PC-3 (cell line): ENCODE data around the gene CDKL5. TPM values are rescaled to one million over a fixed set of nuclear protein-coding genes. Genes with fewer than 3 reads are reported as not detected.

ENCODE experiments used
- ATAC-seq: fragments of 200-7000 bp; cut with Tn5 transposase; 2 replicates; pipeline ENCODE4 v1.9.1; 2020; ENCODE audit warnings: mild to moderate bottlenecking, moderate library complexity
- BruUV-seq: library from RNA; stranded (reverse); fragments of 400-500 nt; replicated peaks from 2 replicates; lab custom pipeline; 2021; lab: Mats Ljungman, UMichigan
- CTCF ChIA-PET: fragments of 300-600 bp; sonication (Branson Sonifier 250); formaldehyde crosslinking; loops from one replicate; lab custom pipeline; 2022; ENCODE audit warnings: antibody characterized with exemption; lab: Charles Lee
- POLR2A ChIA-PET: fragments of 300-600 bp; sonication (Branson Sonifier 250); formaldehyde crosslinking; loops from one replicate; lab custom pipeline; 2022; ENCODE audit warnings: antibody characterized with exemption; ENCODE audit not compliant: unreplicated experiment; lab: Charles Lee
- DNase-seq: peaks from one replicate; pipeline ENCODE4 v3.0.0-alpha.2; 2015
- H2AFZ ChIP-seq: fragments of 300-600 bp; sonication (generic); 2 replicates; pipeline ENCODE4 v1.6.0; 2016; ENCODE audit warnings: antibody characterized with exemption, low read length
- H3F3A ChIP-seq: fragments of 300-600 bp; sonication (generic); one replicate; pipeline ENCODE4 v1.6.0; 2017; ENCODE audit warnings: antibody characterized with exemption, low read length, control low read depth, mild to moderate bottlenecking; ENCODE audit not compliant: unreplicated experiment
- H3K27ac ChIP-seq: fragments of 300-600 bp; sonication (generic); 2 replicates; pipeline ENCODE4 v1.5.1; 2016; ENCODE audit warnings: mild to moderate bottlenecking, low read length
- H3K27me3 ChIP-seq: fragments of 300-600 bp; sonication (generic); 2 replicates; pipeline ENCODE4 v1.6.1; 2016; ENCODE audit warnings: low read length, mixed read lengths
- H3K36me3 ChIP-seq: fragments of 300-600 bp; sonication (generic); 2 replicates; pipeline ENCODE4 v1.6.1; 2016; ENCODE audit warnings: low read depth, mixed run types, low read length, mixed read lengths
- H3K4me1 ChIP-seq: fragments of 300-600 bp; sonication (generic); 2 replicates; pipeline ENCODE4 v1.5.1; 2016; ENCODE audit warnings: low read length; ENCODE audit not compliant: insufficient read depth
- H3K4me2 ChIP-seq: fragments of 300-600 bp; sonication (generic); 2 replicates; pipeline ENCODE4 v1.6.0; 2016; ENCODE audit warnings: low read length
- H3K4me3 ChIP-seq: fragments of 300-600 bp; sonication (generic); 2 replicates; pipeline ENCODE4 v1.5.1; 2016; ENCODE audit warnings: mild to moderate bottlenecking, low read length, mixed read lengths
- H3K79me2 ChIP-seq: fragments of 300-600 bp; sonication (generic); 2 replicates; pipeline ENCODE4 v1.6.1; 2017; ENCODE audit warnings: low read length, mixed read lengths
- H3K9ac ChIP-seq: fragments of 300-600 bp; sonication (generic); 2 replicates; pipeline ENCODE4 v1.6.0; 2016; ENCODE audit warnings: mild to moderate bottlenecking, low read length
- H3K9me2 ChIP-seq: fragments of 300-600 bp; sonication (generic); replicated peaks from 2 replicates; pipeline ENCODE4 v1.6.1; 2016; ENCODE audit warnings: mixed run types, low read length, mixed read lengths
- H3K9me3 ChIP-seq: fragments of 300-600 bp; sonication (generic); 2 replicates; pipeline ENCODE4 v1.6.1; 2016; ENCODE audit warnings: low read length, mixed read lengths
- H4K20me1 ChIP-seq: fragments of 300-600 bp; sonication (generic); 2 replicates; pipeline ENCODE4 v1.6.1; 2016; ENCODE audit warnings: low read length, mixed read lengths
- CTCF ChIP-seq: fragments of 300-600 bp; sonication (generic); conservative IDR thresholded peaks from 2 replicates; pipeline ENCODE4 v1.5.1; 2017; ENCODE audit warnings: antibody characterized with exemption, low read depth, mild to moderate bottlenecking, low read length
- EZH2 ChIP-seq: fragments of 300-600 bp; sonication (generic); IDR thresholded peaks from one replicate; pipeline ENCODE4 v1.6.1; 2017; ENCODE audit warnings: antibody characterized with exemption, mild to moderate bottlenecking, low read length; ENCODE audit not compliant: unreplicated experiment
- EZH2phosphoT487 ChIP-seq: fragments of 300-600 bp; sonication (generic); IDR thresholded peaks from 2 replicates; pipeline ENCODE4 v1.6.1; 2018; ENCODE audit warnings: mild to moderate bottlenecking, antibody characterized with exemption, low read length, borderline replicate concordance
- intact Hi-C: fragments of 100-400 bp; cut with micrococcal nuclease; formaldehyde crosslinking; loops from 2 replicates; pipeline ENCODE4 v1.9.0; 2023
- total RNA-seq: library from RNA; depleted of rRNA; stranded (reverse); fragments of >200 nt; gene quantifications from 2 replicates; pipeline ENCODE4 v1.2.3, GENCODE V29; 2014

CDKL5 gene
- total RNA-seq, 1 experiment from 2014 or later: 2.9 TPM

GRCh38 chrX:18542905-18543304 is 117.5 kb downstream of the CDKL5 start:
- Histone ChIP-seq H3K9me3 (no peaks in the 10 kb centered on the region), H3K4me3 (no peak overlapping the region), H3K27ac (no peak overlapping the region), H3K4me2 (no peak overlapping the region), H3K9me2 (no peaks in the 10 kb centered on the region), H3K36me3 (no peaks in the 10 kb centered on the region), H3F3A (no peaks in the 10 kb centered on the region), H3K79me2 (no peaks in the 10 kb centered on the region), H2AFZ (no peak overlapping the region), H3K9ac (no peak overlapping the region), H3K27me3 (no peaks in the 10 kb centered on the region), H3K4me1 (peaks cover 9% of the 10 kb centered on the region; the same call in 1 of the 2 replicates), H4K20me1 (no peaks in the 10 kb centered on the region)
- intact Hi-C loops: no loop called here
- no peak for DNase-seq
- no peak for TF ChIP-seq EZH2
- no peak for TF ChIP-seq EZH2phosphoT487
- no peak for TF ChIP-seq CTCF
- POLR2A ChIA-PET: no interaction called here
- no TSS peak for BruUV-seq
- CTCF ChIA-PET: no interaction called here
- ATAC-seq: no peak

GRCh38 chrX:18543738-18544137 is 118.3 kb downstream of the CDKL5 start:
- DNase-seq (no peak), ATAC-seq (no peak)
- no peaks in the 10 kb centered on the region for H3K27me3 ChIP-seq
- ChIA-PET POLR2A (no interaction called here), CTCF (no interaction called here)
- intact Hi-C loops: no loop called here
- no peak overlapping the region for H3K27ac ChIP-seq
- H4K20me1 ChIP-seq: no peaks in the 10 kb centered on the region
- no peaks in the 10 kb centered on the region for H3K9me2 ChIP-seq
- no peak overlapping the region for H2AFZ ChIP-seq
- no peaks in the 10 kb centered on the region for H3F3A ChIP-seq
- BruUV-seq: no TSS peak
- no peaks in the 10 kb centered on the region for H3K36me3 ChIP-seq
- no peaks in the 10 kb centered on the region for H3K9me3 ChIP-seq
- TF ChIP-seq EZH2 (no peak), EZH2phosphoT487 (no peak), CTCF (no peak)
- H3K4me1 ChIP-seq: peaks cover 9% of the 10 kb centered on the region; the same call in 1 of the 2 replicates
- no peak overlapping the region for H3K4me2 ChIP-seq
- H3K9ac ChIP-seq: no peak overlapping the region
- no peak overlapping the region for H3K4me3 ChIP-seq
- no peaks in the 10 kb centered on the region for H3K79me2 ChIP-seq

DNA sequence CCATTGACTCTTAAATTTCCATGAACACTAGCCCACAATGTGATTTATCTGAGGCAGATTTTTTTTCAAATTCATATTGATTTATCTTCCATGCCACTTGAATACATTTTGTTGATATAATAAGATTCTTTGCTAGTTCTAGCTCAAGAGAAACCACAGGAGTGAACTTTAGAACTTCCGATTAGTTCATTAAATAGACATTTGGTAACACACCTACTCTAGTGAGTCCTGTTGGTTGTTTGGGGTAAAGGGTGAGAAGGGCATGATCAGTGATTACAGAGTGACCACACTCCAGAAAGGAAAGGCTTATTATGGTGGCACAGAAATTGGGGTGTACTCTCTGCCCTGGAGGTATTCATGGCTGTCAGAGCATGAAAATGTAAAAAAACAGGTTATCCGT is 120.4 kb downstream of the CDKL5 start:
- Histone ChIP-seq H3K79me2 (no peaks in the 10 kb centered on the region), H3F3A (no peaks in the 10 kb centered on the region), H3K9me3 (no peaks in the 10 kb centered on the region), H3K9me2 (no peaks in the 10 kb centered on the region), H3K4me3 (no peak overlapping the region), H3K4me1 (peaks cover 18% of the 10 kb centered on the region), H3K27ac (no peak overlapping the region), H3K27me3 (no peaks in the 10 kb centered on the region), H3K4me2 (no peak overlapping the region), H3K9ac (no peak overlapping the region), H3K36me3 (no peaks in the 10 kb centered on the region), H4K20me1 (no peaks in the 10 kb centered on the region), H2AFZ (no peak overlapping the region)
- BruUV-seq: no TSS peak
- TF ChIP-seq CTCF (no peak), EZH2 (no peak), EZH2phosphoT487 (no peak)
- ChIA-PET POLR2A (no interaction called here), CTCF (no interaction called here)
- intact Hi-C loops: loop anchor here (1.0 kb wide), 1 partner anchor 13 kb away; no protein-coding TSS in a partner anchor
- DNase-seq (no peak), ATAC-seq (no peak)
